ENCODE measurements around the gene SKIC2. TPM values are rescaled to one million over a fixed set of nuclear protein-coding genes. Genes with fewer than 3 reads are reported as not detected.
A peak's percentile ranks its signal among the peaks of the same experiment; 100 is the strongest.
"Not testable (repeated sequence)": the region's sequence is repeated elsewhere in the genome, so short reads cannot be mapped to it uniquely, and the experiment has no call there.

SKIC2 gene
- total and polyA plus RNA-seq, 2 experiments from 2014 or later = 46.9 to 54.9 TPM

- H3K4me2 ChIP-seq (ENCODE audit: unreplicated experiment); H3K4me1 ChIP-seq (ENCODE audit: insufficient read depth); H3K4me3 ChIP-seq; H4K20me1 ChIP-seq (ENCODE audit: insufficient read depth); H3K9me2 ChIP-seq (ENCODE audit: insufficient read depth); H3K36me3 ChIP-seq (ENCODE audit: low read depth); H3K9me3 ChIP-seq (ENCODE audit: low read depth); H2AFZ ChIP-seq; H3K27me3 ChIP-seq (replicated peaks; ENCODE audit: insufficient read depth); in situ Hi-C loops (cut with MboI); H3F3A ChIP-seq (ENCODE audit: insufficient read depth); H3K79me2 ChIP-seq (ENCODE audit: insufficient read depth); H3K9ac ChIP-seq; DNase-seq; H3K27ac ChIP-seq: not testable (repeated sequence)
- no CpG with 5 or more reads among the region's 24 CpGs for WGBS, 2 experiments (ENCODE audit: low coverage in 1 of 2, low lambda C conversion rate in 2 of 2, missing lambda C conversion rate in 2 of 2)
Observed at GRCh38 chr6:32008037-32008436, 49.1 kb downstream of the SKIC2 start.

DNA sequence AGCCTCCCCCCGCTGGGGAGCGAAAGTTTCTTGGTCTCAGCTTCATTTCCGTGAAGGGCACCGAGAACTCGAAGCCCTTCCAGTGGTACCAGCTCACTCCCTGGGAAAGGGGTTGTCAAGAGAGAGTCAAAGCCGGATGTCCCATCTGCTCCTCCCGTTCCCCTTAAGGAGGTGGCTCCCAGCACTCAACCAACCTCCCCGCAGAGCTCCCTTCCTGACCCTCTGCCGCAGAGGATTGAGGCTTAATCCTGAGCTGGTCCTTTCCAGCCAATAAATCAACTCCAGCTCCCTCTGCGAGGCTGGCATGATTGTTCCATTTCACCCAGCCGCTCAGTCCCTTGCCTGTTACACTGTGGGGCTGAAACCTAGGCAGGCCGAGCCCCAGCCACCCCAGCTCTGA, 49.6 kb downstream of the SKIC2 start:
- H3K4me2 ChIP-seq (ENCODE audit: unreplicated experiment); H3K9me3 ChIP-seq (ENCODE audit: low read depth); H3K9me2 ChIP-seq (ENCODE audit: insufficient read depth); H3K27ac ChIP-seq; in situ Hi-C loops (cut with MboI); H4K20me1 ChIP-seq (ENCODE audit: insufficient read depth); H3K36me3 ChIP-seq (ENCODE audit: low read depth); H3F3A ChIP-seq (ENCODE audit: insufficient read depth); H3K79me2 ChIP-seq (ENCODE audit: insufficient read depth); H3K27me3 ChIP-seq (replicated peaks; ENCODE audit: insufficient read depth); H2AFZ ChIP-seq; H3K4me3 ChIP-seq; H3K9ac ChIP-seq; H3K4me1 ChIP-seq (ENCODE audit: insufficient read depth): not testable (repeated sequence)
- 35 to 38% methylated on average over 6 to 7 of the region's 12 CpGs for WGBS, 2 experiments (ENCODE audit: low coverage in 1 of 2, low lambda C conversion rate in 2 of 2, missing lambda C conversion rate in 2 of 2)
- DNase-seq = peak; percentile 0

DNA sequence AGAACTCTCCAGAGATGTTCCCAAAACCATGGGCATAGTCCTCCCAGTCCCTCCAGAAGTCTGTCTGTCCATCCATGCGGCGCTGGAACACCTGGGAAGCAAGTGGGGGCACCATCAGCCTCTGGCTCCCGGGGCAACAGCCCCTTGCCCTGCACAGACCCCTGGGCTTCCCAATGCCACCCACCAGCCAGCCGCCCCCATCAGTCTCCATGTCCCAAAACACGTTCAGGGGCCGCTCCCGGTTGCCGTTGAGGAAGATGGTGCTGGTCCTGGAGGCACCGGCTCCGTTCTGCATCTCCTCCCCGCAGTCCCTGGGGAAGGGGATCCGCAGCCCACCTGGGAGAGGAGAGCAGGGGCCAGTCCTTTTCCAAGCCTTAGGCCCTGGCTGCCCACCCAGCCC, 50.6 kb downstream of the SKIC2 start:
- H4K20me1 ChIP-seq (ENCODE audit: insufficient read depth); H3K9me3 ChIP-seq (ENCODE audit: low read depth); H2AFZ ChIP-seq; H3K9ac ChIP-seq; H3F3A ChIP-seq (ENCODE audit: insufficient read depth); DNase-seq; H3K27ac ChIP-seq; H3K36me3 ChIP-seq (ENCODE audit: low read depth); H3K27me3 ChIP-seq (replicated peaks; ENCODE audit: insufficient read depth); H3K4me2 ChIP-seq (ENCODE audit: unreplicated experiment); H3K9me2 ChIP-seq (ENCODE audit: insufficient read depth); H3K4me3 ChIP-seq; H3K79me2 ChIP-seq (ENCODE audit: insufficient read depth); H3K4me1 ChIP-seq (ENCODE audit: insufficient read depth); in situ Hi-C loops (cut with MboI): not testable (repeated sequence)
- 64 to 68% methylated on average over 4 to 8 of the region's 12 CpGs for WGBS, 2 experiments (ENCODE audit: low coverage in 1 of 2, low lambda C conversion rate in 2 of 2, missing lambda C conversion rate in 2 of 2)

- H3K9me2 ChIP-seq (ENCODE audit: insufficient read depth); H3K9ac ChIP-seq; H3K27ac ChIP-seq; H3K79me2 ChIP-seq (ENCODE audit: insufficient read depth); H3F3A ChIP-seq (ENCODE audit: insufficient read depth); H3K4me3 ChIP-seq; DNase-seq; H4K20me1 ChIP-seq (ENCODE audit: insufficient read depth); in situ Hi-C loops (cut with MboI); H2AFZ ChIP-seq; H3K9me3 ChIP-seq (ENCODE audit: low read depth); H3K4me2 ChIP-seq (ENCODE audit: unreplicated experiment); H3K4me1 ChIP-seq (ENCODE audit: insufficient read depth); H3K36me3 ChIP-seq (ENCODE audit: low read depth); H3K27me3 ChIP-seq (replicated peaks; ENCODE audit: insufficient read depth): not testable (repeated sequence)
- WGBS, 2 experiments (ENCODE audit: low coverage in 1 of 2, low lambda C conversion rate in 2 of 2, missing lambda C conversion rate in 2 of 2) = 60 to 70% methylated on average over 10 to 21 of the region's 27 CpGs
Observed at GRCh38 chr6:32010856-32011530, 52.0 kb downstream of the SKIC2 start.

DNA sequence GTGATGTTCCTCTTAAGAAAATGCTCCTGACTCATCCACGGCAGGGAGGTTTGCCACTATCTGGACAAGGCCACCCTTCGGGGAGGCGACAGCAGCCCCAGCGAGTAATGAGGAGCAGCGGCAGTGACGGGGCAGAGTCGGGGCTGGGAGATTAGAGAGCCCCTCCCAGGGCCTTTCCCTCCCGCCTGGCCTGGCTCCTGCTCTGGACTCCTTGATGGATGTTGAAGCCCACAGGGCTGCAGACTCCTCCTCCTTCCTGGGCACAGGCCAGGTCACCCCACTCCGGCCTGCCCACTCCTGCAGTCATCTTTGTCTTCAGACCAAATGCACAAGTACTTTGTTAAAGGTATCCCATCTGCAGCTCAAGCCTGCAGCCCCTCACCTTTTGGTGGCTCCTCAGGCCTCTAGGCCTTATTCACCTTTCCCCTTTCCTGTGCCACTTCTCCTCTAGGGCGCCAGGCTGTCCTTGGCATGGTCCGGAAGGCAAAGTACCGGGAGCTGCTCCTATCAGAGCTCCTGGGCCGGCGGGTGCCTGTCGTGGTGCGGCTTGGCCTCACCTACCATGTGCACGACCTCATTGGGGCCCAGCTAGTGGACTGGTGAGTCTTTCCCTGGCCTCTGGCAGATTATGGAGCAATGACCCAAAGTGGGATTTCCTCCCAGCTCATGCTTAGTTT, 54.1 kb downstream of the SKIC2 start:
- in situ Hi-C loops (cut with MboI); H3K27ac ChIP-seq: not testable (repeated sequence)
- 89 to 91% methylated on average over 16 to 17 of the region's 17 CpGs for WGBS, 2 experiments (ENCODE audit: low coverage in 1 of 2, low lambda C conversion rate in 2 of 2, missing lambda C conversion rate in 2 of 2)

DNA sequence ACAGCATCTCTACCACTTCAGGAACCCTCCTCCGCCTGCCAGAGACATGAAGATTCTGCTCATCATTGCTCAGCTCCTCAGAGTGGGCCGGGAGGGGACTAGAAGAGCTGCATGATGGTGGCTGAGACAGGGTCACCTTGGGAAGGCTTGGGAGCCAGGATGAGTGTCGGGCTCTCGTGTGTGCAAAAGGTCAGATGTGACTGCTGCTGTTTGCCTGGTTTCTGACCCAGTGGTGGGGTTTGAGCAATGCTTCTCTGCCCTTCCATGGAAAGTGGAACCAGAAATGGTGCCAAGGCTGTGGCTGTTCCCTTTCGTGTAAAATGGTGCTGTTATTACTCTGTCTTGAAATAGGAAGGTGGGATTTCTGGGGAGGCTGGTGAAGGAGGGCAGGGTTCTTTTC, 54.8 kb downstream of the SKIC2 start:
- H3K9ac ChIP-seq; H4K20me1 ChIP-seq (ENCODE audit: insufficient read depth); H3K79me2 ChIP-seq (ENCODE audit: insufficient read depth); H3K4me1 ChIP-seq (ENCODE audit: insufficient read depth); H3K36me3 ChIP-seq (ENCODE audit: low read depth); H2AFZ ChIP-seq; H3K27ac ChIP-seq; H3F3A ChIP-seq (ENCODE audit: insufficient read depth); H3K9me3 ChIP-seq (ENCODE audit: low read depth); H3K4me3 ChIP-seq; DNase-seq; H3K9me2 ChIP-seq (ENCODE audit: insufficient read depth); in situ Hi-C loops (cut with MboI); H3K27me3 ChIP-seq (replicated peaks; ENCODE audit: insufficient read depth); H3K4me2 ChIP-seq (ENCODE audit: unreplicated experiment): not testable (repeated sequence)
- no CpG with 5 or more reads among the region's 5 CpGs for WGBS, 2 experiments (ENCODE audit: low coverage in 1 of 2, low lambda C conversion rate in 2 of 2, missing lambda C conversion rate in 2 of 2)

More for the DNA sequence above, 54.1 kb downstream of the SKIC2 start:
- H3K36me3 ChIP-seq (ENCODE audit: low read depth); H3K4me1 ChIP-seq (ENCODE audit: insufficient read depth); H3K9me3 ChIP-seq (ENCODE audit: low read depth); H3K9ac ChIP-seq; DNase-seq; H3K4me2 ChIP-seq (ENCODE audit: unreplicated experiment); H3K9me2 ChIP-seq (ENCODE audit: insufficient read depth); H4K20me1 ChIP-seq (ENCODE audit: insufficient read depth); H2AFZ ChIP-seq; H3K4me3 ChIP-seq; H3F3A ChIP-seq (ENCODE audit: insufficient read depth); H3K79me2 ChIP-seq (ENCODE audit: insufficient read depth); H3K27me3 ChIP-seq (replicated peaks; ENCODE audit: insufficient read depth): not testable (repeated sequence)

DNA sequence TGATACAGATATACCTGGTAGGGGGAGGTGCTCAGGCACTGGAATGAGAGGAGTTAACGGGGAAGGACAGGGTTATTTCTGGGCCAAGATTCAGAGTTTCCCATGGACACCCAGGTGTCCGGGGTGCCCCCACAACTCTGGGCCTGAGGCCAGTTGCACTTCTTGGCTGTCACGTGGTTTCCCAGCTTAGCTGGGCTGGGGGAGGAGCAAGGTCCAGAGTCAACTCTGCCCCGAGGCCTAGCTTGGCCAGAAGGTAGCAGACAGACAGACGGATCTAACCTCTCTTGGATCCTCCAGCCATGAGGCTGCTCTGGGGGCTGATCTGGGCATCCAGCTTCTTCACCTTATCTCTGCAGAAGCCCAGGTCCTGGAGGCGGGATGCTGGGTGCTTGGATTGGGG, 55.6 kb downstream of the SKIC2 start, which contains the start of gene C4B:
Gene C4B (plus strand): TSS at position 249 of the 400 bp plus-strand sequence. CDS start 51 bp downstream, at position 300.
- H3K4me3 ChIP-seq; H4K20me1 ChIP-seq (ENCODE audit: insufficient read depth); DNase-seq; H3K4me2 ChIP-seq (ENCODE audit: unreplicated experiment); H3K36me3 ChIP-seq (ENCODE audit: low read depth); H3F3A ChIP-seq (ENCODE audit: insufficient read depth); H3K9ac ChIP-seq; H3K9me3 ChIP-seq (ENCODE audit: low read depth); H3K4me1 ChIP-seq (ENCODE audit: insufficient read depth); H2AFZ ChIP-seq; H3K79me2 ChIP-seq (ENCODE audit: insufficient read depth); H3K27me3 ChIP-seq (replicated peaks; ENCODE audit: insufficient read depth); H3K9me2 ChIP-seq (ENCODE audit: insufficient read depth); in situ Hi-C loops (cut with MboI); H3K27ac ChIP-seq: not testable (repeated sequence)
- WGBS, 2 experiments (ENCODE audit: low coverage in 1 of 2, low lambda C conversion rate in 2 of 2, missing lambda C conversion rate in 2 of 2) = no CpG with 5 or more reads among the region's 6 CpGs

All from GM23248 (cell line).